PC-9 (cell line): ENCODE measurements around the gene GFPT2. TPM values are rescaled to one million over a fixed set of nuclear protein-coding genes. Genes with fewer than 3 reads are reported as not detected.

Source experiments
- Bru-seq: library from RNA; stranded (reverse); fragments of 400-500 nt; gene quantifications from one replicate; lab custom pipeline; 2021; lab: Mats Ljungman, UMichigan
- BruChase-seq, 2 experiments: library from RNA; stranded (reverse); fragments of 400-500 nt; gene quantifications; one replicate each; lab custom pipeline; 2021; lab: Mats Ljungman, UMichigan
- BruUV-seq: library from RNA; stranded (reverse); fragments of 400-500 nt; replicated peaks from 2 replicates; lab custom pipeline; 2021; lab: Mats Ljungman, UMichigan
- CTCF ChIA-PET: fragments of 300-600 bp; sonication (Branson Sonifier 250); formaldehyde crosslinking; loops from one replicate; lab custom pipeline; 2022; ENCODE audit warnings: antibody characterized with exemption; lab: Charles Lee
- POLR2A ChIA-PET: fragments of 300-600 bp; sonication (Branson Sonifier 250); formaldehyde crosslinking; loops from one replicate; lab custom pipeline; 2022; ENCODE audit warnings: antibody characterized with exemption; ENCODE audit not compliant: unreplicated experiment; lab: Charles Lee
- DNase-seq, 2 experiments: peaks; one replicate each; pipeline versions ENCODE4 v3.0.0 to v3.0.0-alpha.2; 2015 to 2022; ENCODE audit warnings: mixed read lengths in 1 of 2
- H2AFZ ChIP-seq: fragments of 200-600 bp; sonication (generic); 2 replicates; pipeline ENCODE4 v1.8.1; 2017; ENCODE audit warnings: antibody characterized with exemption
- H3F3A ChIP-seq: fragments of 200-600 bp; sonication (generic); 2 replicates; pipeline ENCODE4 v1.8.1; 2017; ENCODE audit warnings: antibody characterized with exemption, mild to moderate bottlenecking, low read depth; ENCODE audit not compliant: insufficient read depth
- H3K27ac ChIP-seq: fragments of 200-600 bp; sonication (generic); 2 replicates; pipeline ENCODE4 v1.6.1; 2016; ENCODE audit warnings: mixed run types
- H3K27me3 ChIP-seq: fragments of 200-600 bp; sonication (generic); 2 replicates; pipeline ENCODE4 v1.6.1; 2016; ENCODE audit warnings: low read depth, mixed run types; ENCODE audit not compliant: insufficient read depth
- H3K36me3 ChIP-seq: fragments of 200-600 bp; sonication (generic); 2 replicates; pipeline ENCODE4 v1.6.1; 2016; ENCODE audit warnings: low read depth, mixed run types
- H3K4me1 ChIP-seq: fragments of 200-600 bp; sonication (generic); replicated peaks from 2 replicates; pipeline ENCODE4 v1.6.1; 2016; ENCODE audit warnings: mixed run types; ENCODE audit not compliant: insufficient read depth
- H3K4me2 ChIP-seq: fragments of 200-600 bp; sonication (generic); 2 replicates; pipeline ENCODE4 v1.6.1; 2017; ENCODE audit warnings: mixed run types
- H3K4me3 ChIP-seq: fragments of 200-600 bp; sonication (generic); 2 replicates; pipeline ENCODE4 v1.6.1; 2016; ENCODE audit warnings: mixed run types
- H3K79me2 ChIP-seq: fragments of 200-600 bp; sonication (generic); 2 replicates; pipeline ENCODE4 v1.6.1; 2017; ENCODE audit warnings: low read depth, mixed run types
- H3K9me2 ChIP-seq: fragments of 200-600 bp; sonication (generic); 2 replicates; pipeline ENCODE4 v1.8.1; 2017; ENCODE audit warnings: mild to moderate bottlenecking; ENCODE audit not compliant: insufficient read depth
- H3K9me3 ChIP-seq: fragments of 200-600 bp; sonication (generic); 2 replicates; pipeline ENCODE4 v1.8.1; 2016; ENCODE audit warnings: low read depth; ENCODE audit not compliant: insufficient read depth
- H4K20me1 ChIP-seq: fragments of 200-600 bp; sonication (generic); 2 replicates; pipeline ENCODE4 v1.8.1; 2017; ENCODE audit not compliant: insufficient read depth
- CTCF ChIP-seq: fragments of 200-600 bp; sonication (generic); conservative IDR thresholded peaks from 2 replicates; pipeline ENCODE4 v1.6.1; 2017; ENCODE audit warnings: mixed run types, antibody characterized with exemption, mild to moderate bottlenecking, moderate library complexity
- EZH2 ChIP-seq: fragments of 200-600 bp; sonication (generic); IDR thresholded peaks from 2 replicates; pipeline ENCODE4 v1.8.0; 2017; ENCODE audit warnings: antibody characterized with exemption, low read depth
- intact Hi-C: fragments of 100-400 bp; cut with micrococcal nuclease; formaldehyde crosslinking; loops from one replicate; pipeline ENCODE4 v1.10.0; 2022; ENCODE audit not compliant: unreplicated experiment
- long read RNA-seq: library from polyadenylated mRNA; stranded (forward); transcript quantifications from one replicate; pipeline ENCODE4 v2.0.0, GENCODE V29; 2022
- total RNA-seq: library from RNA; stranded (reverse); gene quantifications from 2 replicates; pipeline ENCODE4 v1.2.3, GENCODE V29; 2021

The GFPT2 gene
- 22.5 and 24.4 TPM in 2 replicates for total RNA-seq
- Bru-seq, nascent RNA, result percentile 52 among the genes with signal in this experiment
- percentile 60 among the genes with signal in this experiment for BruChase-seq, experiment 1, labeled RNA remaining after a 2-hour chase
- percentile 63 among the genes with signal in this experiment for BruChase-seq, experiment 2, labeled RNA remaining after a 6-hour chase
- long read RNA-seq, transcript GFPT2-201 (19 exons, 3,093 nt), result major isoform, 16 of 31 reads
- long read RNA-seq, partial matches to known transcripts, result 7 of 31 reads
- long read RNA-seq, other reads (novel, unspliced or antisense), result 8 of 31 reads

GRCh38 chr5:180353048-180353979, at the start of gene GFPT2:
TSS of gene GFPT2 (minus strand) at chr5:180353336. CDS start at chr5:180353217, 119 bp downstream.
- POLR2A ChIA-PET, result interaction anchor here (0.6 kb wide), 3 partner anchors 22 to 162 kb away, joined by 4 to 6 read pairs (median 6); no protein-coding TSS in a partner anchor
- CTCF ChIA-PET, result interaction anchor here (1.0 kb wide), 1 partner anchor 23 kb away, joined by 4 read pairs; no protein-coding TSS in a partner anchor
- Histone ChIP-seq H4K20me1 (no peaks in the 10 kb centered on the region), H3K79me2 (no peaks in the 10 kb centered on the region), H2AFZ (peak within 1 kb of the TSS; percentile 96), H3K4me3 (peak within 1 kb of the TSS; percentile 88), H3K4me2 (peak within 1 kb of the TSS; percentile 97), H3K4me1 (no peaks in the 10 kb centered on the region; the same call in 1 of the 2 replicates), H3F3A (no peaks in the 10 kb centered on the region), H3K36me3 (no peaks in the 10 kb centered on the region), H3K27me3 (no peaks in the 10 kb centered on the region), H3K9me3 (no peaks in the 10 kb centered on the region), H3K27ac (no peak within 1 kb of the TSS), H3K9me2 (no peaks in the 10 kb centered on the region)
- TF ChIP-seq EZH2 (no peak), CTCF (no peak)
- intact Hi-C loops, result loop anchor here (1.0 to 2.0 kb wide), 3 partner anchors 20 to 60 kb away; no protein-coding TSS in a partner anchor
- peak; percentile 58 to 86 for DNase-seq
- BruUV-seq, result no TSS peak

GRCh38 chr5:180402716-180403115, 49.6 kb upstream of the GFPT2 start:
- CTCF ChIA-PET, result no interaction called here
- POLR2A ChIA-PET, result no interaction called here
- no peak overlapping the region for H2AFZ ChIP-seq
- no peaks in the 10 kb centered on the region for H3K4me1 ChIP-seq
- H3K79me2 ChIP-seq, result no peaks in the 10 kb centered on the region
- H4K20me1 ChIP-seq, result no peaks in the 10 kb centered on the region
- no peak overlapping the region for H3K4me3 ChIP-seq
- TF ChIP-seq CTCF, result no peak
- no peak for TF ChIP-seq EZH2
- no peaks in the 10 kb centered on the region; the same call in 1 of the 2 replicates for H3K9me2 ChIP-seq
- DNase-seq, result no peak
- no peaks in the 10 kb centered on the region for H3K36me3 ChIP-seq
- BruUV-seq, result no TSS peak
- H3K27me3 ChIP-seq, result no peaks in the 10 kb centered on the region
- no peak overlapping the region for H3K27ac ChIP-seq
- H3K4me2 ChIP-seq, result no peak overlapping the region
- intact Hi-C loops, result no loop called here
- no peaks in the 10 kb centered on the region for H3F3A ChIP-seq
- H3K9me3 ChIP-seq, result no peaks in the 10 kb centered on the region

GRCh38 chr5:180401229-180401907, 48.2 kb upstream of the GFPT2 start:
- intact Hi-C loops, result no loop called here
- POLR2A ChIA-PET, result no interaction called here
- no peak overlapping the region for H3K27ac ChIP-seq
- H2AFZ ChIP-seq, result no peak overlapping the region
- H3K36me3 ChIP-seq, result no peaks in the 10 kb centered on the region
- TF ChIP-seq CTCF (no peak), EZH2 (no peak)
- no peaks in the 10 kb centered on the region for H4K20me1 ChIP-seq
- H3K9me3 ChIP-seq, result no peaks in the 10 kb centered on the region
- H3K4me2 ChIP-seq, result no peak overlapping the region
- H3K27me3 ChIP-seq, result no peaks in the 10 kb centered on the region
- CTCF ChIA-PET, result no interaction called here
- no peaks in the 10 kb centered on the region; the same call in 1 of the 2 replicates for H3K9me2 ChIP-seq
- H3K4me3 ChIP-seq, result no peak overlapping the region
- no peaks in the 10 kb centered on the region for H3K79me2 ChIP-seq
- no TSS peak for BruUV-seq
- no peaks in the 10 kb centered on the region for H3K4me1 ChIP-seq
- DNase-seq, result no peak
- H3F3A ChIP-seq, result no peaks in the 10 kb centered on the region
